Right forelimb (tissue), 1 donor: ENCODE data around the gene NUMA1.

ENCODE experiments used
- DNase-seq: peaks from one replicate; pipeline ENCODE4 v3.0.0-alpha.2; 2018

The NUMA1 gene, protein sequence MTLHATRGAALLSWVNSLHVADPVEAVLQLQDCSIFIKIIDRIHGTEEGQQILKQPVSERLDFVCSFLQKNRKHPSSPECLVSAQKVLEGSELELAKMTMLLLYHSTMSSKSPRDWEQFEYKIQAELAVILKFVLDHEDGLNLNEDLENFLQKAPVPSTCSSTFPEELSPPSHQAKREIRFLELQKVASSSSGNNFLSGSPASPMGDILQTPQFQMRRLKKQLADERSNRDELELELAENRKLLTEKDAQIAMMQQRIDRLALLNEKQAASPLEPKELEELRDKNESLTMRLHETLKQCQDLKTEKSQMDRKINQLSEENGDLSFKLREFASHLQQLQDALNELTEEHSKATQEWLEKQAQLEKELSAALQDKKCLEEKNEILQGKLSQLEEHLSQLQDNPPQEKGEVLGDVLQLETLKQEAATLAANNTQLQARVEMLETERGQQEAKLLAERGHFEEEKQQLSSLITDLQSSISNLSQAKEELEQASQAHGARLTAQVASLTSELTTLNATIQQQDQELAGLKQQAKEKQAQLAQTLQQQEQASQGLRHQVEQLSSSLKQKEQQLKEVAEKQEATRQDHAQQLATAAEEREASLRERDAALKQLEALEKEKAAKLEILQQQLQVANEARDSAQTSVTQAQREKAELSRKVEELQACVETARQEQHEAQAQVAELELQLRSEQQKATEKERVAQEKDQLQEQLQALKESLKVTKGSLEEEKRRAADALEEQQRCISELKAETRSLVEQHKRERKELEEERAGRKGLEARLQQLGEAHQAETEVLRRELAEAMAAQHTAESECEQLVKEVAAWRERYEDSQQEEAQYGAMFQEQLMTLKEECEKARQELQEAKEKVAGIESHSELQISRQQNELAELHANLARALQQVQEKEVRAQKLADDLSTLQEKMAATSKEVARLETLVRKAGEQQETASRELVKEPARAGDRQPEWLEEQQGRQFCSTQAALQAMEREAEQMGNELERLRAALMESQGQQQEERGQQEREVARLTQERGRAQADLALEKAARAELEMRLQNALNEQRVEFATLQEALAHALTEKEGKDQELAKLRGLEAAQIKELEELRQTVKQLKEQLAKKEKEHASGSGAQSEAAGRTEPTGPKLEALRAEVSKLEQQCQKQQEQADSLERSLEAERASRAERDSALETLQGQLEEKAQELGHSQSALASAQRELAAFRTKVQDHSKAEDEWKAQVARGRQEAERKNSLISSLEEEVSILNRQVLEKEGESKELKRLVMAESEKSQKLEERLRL (N-terminal part only)

GRCh38 chr11:72080326-72081183 is at the start of gene NUMA1, which contains the start of gene LRRC51:
Gene NUMA1, minus strand, starts transcription at chr11:72080542. Its CDS starts 44,599 bp downstream, at chr11:72035943.
Gene LRRC51, plus strand, starts transcription at chr11:72080850. Its CDS starts 8,234 bp downstream, at chr11:72089084.
- peak; percentile 99 for DNase-seq

GRCh38 chr11:72129381-72129780 is 49.0 kb upstream of the NUMA1 start:
- no peak for DNase-seq

DNA sequence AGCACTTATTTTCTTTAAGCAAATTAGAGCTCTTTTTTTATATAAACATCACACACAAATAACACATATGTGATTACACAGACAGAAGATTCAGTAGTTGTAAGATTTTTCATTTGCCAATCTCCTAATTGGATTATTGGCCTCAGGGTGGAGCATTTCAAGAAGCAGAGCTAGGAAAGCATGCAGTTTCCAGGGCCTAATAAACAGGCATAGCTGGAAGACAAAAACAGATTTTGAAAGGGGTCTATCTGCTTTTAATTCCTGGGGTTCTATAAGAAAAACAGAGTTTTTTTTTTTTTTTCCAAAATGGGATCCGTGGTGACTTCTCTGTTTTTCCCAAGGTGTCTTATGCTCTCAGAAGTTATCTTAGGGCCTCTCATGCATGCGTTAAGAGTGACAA is 47.6 kb upstream of the NUMA1 start:
- DNase-seq = no peak

DNA sequence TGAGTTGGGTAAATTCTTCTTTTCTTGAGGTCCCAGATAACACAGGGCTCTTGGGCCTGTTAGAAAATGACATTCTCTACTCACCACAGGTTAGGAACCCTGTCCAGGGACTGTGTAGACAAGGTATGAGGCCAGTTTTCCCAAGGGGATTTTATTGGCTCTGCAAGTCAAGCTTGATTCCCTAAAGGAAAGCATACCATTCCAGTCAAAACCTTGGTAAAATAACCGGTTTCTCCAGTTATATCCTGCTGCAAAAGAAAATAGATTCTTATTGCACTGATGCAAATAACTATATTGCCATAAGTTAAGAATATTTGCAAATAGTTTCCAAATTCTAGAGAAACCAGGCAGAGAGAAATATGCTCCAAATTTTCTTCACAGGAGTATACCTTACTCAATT is 45.6 kb upstream of the NUMA1 start:
- no peak for DNase-seq

DNA sequence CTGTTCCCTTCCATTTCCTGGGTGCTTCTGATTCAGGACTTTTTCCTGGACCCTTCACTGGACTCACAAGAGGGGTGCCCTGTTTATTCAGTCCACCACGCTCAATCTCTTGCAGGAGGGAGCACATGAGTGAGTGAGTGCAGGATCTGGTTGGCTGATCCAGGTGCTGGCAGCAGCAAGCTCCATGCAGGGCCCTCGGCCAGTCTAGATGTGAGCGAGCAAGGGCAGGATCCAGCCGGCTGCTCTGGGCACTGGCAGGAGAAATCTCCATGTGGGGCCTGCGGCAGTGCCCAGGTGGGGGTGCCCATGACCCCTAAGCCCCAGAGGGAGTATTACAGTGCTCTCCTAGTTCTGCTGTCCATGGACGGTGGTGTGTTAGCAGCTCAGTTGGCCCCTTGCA is 43.7 kb upstream of the NUMA1 start:
- DNase-seq = no peak

GRCh38 chr11:72123117-72123653 is 42.8 kb upstream of the NUMA1 start:
- no peak for DNase-seq

- DNase-seq = no peak
Observed at GRCh38 chr11:72122607-72123006, 42.3 kb upstream of the NUMA1 start.

- no peak for DNase-seq
Observed at GRCh38 chr11:72120930-72121329, 40.6 kb upstream of the NUMA1 start.

GRCh38 chr11:72119198-72119597 is 38.9 kb upstream of the NUMA1 start:
- DNase-seq = no peak

DNA sequence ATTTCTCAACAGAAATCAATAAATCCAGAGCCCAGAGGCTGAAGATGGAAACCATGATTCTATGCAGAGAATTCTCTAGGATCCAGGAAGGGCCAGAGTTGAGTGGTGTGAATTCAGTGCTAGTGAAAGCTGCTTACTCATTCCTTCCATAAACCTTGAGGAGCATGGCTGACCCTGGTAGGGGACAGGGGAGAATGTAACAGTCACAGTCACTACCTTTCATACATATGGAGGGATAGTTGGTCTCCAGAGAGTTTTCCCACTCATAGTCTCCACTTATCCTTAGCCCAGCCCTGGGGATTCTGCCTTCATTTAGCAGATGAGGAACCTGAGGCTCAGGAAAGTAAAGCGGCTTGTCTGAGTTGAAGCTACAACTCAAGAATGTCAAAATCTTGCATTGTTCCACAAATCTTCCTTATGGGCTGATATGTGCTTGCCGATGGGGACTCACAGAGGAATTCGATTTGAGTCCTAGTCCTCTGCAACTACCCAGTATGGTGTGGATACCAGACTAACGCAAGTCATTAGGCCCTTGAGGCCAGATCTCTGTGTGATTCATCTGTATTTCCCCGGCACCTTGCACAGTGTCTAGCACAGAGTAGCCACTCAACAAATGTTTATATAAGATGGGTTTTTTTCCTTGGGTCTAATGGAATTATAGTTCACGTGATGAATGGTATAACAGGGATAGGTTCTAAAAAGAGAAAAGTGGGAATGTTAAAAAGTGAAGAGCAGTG is 35.8 kb upstream of the NUMA1 start:
- DNase-seq = no peak

GRCh38 chr11:72114570-72114969 is 34.2 kb upstream of the NUMA1 start:
- no peak for DNase-seq

DNA sequence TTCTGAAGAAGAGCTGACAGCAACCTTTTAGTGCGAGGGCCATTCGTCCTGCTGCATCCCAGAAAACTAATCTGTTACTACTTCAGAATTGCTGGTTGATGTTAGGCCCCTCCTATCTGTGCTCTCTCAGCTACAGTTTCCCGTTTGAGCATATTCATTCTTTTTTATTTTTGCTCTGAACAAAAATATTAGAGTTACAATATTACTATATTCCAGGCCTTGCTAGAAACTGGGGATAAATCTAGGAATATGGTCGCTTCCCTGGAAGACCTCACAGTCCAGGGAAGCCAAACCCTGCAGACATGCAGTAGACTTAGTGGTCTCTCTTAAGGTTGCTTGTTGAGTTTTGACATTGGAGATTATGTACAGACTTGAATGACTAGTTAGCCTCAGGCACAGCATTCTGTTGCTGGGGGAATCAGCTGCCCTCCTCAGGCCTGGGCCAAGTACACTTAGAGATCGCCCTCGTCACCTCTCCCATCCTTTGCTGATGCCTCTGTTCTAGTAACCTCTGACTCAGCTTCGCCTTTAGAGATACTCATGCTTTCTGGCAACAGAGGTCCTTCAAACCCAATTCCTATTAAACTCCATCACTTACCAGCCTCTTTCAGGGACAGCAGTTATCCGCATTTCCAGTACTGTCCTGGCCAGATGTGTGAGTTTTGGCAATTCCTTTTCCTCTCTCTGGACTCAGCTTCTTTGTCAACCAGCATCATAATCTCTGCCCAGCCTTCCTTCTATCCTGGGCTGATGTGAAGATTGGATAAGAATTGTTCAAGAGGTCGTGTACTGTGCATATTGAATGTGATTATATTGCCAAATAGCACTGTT is 32.9 kb upstream of the NUMA1 start:
- DNase-seq = no peak

DNA sequence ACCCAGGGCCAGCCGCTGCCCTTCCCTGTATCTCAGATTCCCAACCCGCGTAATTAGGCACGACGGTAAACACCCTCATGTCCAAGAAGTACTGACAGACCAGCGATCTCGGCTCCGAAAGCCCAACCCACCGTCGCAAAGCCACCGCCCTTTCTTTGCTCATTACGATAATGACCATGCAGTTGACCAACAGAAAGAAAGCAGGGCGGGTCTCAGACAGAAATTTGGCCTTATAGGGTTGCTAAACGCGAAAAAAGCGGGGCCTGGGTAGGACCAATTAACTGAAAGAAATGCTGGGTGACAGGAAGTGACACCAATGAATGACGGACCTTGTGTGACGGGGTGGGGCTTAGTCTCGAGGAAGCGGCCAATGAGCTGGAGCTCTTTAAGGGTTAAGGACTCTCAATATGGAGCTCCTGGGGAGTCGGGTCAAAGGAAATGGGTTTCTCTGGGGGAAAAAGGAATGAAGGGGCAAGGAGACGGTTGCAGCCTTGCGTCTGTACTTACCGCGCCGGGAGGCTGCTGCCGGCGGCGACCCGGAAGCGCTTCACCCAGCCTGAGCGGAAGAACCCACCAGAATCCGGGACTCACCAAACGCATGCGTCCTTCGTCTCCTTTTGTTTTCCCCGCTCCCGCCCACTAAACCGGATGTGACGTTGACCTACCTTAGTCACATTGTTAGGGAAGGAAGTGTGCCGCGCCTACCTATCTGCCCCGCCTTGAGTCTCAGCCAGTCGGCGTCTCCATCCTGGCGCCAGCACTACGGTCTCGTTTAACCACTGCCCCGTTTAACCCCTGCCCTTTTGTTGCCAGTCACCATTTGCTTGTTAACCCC is 32.0 kb upstream of the NUMA1 start, which contains the start of gene ANAPC15:
Gene ANAPC15, minus strand, starts transcription at position 553 of the 835 bp plus-strand sequence. CDS start 1,419 bp downstream, outside the sequence.
- DNase-seq = peak; percentile 98

DNA sequence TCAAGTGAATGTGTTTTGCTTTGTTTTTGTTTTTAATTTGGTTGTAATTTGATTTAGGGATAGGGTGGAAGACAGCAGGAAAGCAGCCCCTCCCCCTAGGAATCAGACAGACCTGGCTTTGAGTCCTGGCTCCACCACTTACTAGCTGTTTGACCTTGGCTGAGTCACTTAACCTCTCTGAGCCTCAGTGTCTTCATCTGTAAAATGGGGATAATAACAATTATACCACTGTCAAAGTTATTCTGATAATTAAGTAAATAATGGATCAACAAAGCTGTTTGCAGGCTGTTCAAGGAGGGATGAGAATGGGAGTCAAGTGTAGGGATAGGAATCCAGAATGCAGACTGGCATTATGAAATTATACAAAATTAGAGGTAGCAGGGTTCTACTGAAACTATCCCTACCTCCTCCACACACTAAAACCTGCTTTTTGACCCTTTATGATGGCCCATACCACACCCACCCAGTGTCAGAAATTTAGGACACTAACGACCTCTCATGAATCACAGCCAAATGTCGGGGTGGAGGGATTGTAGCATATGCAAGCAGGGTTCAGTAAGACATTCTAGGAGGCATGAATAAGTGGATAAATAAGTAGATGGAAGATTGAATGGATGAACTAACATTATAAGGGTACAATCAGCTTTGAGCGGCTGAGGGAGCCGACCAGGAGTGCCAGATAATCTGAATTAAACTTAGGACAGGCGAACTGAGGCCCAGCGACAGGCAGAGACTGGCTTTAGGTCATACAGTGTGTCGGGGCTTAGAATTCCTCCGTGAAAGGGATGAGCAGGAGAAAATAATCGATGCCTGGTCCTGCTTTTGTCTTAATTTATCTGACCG is 31.2 kb upstream of the NUMA1 start:
- no peak for DNase-seq

- DNase-seq = no peak
Observed at GRCh38 chr11:72105888-72106287, 25.5 kb upstream of the NUMA1 start, which contains the start of gene TOMT. Gene TOMT, plus strand, starts transcription at chr11:72105924. Its CDS starts 28 bp downstream, at chr11:72105952.

- DNase-seq = no peak
Observed at GRCh38 chr11:72103754-72104167, 23.4 kb upstream of the NUMA1 start.

- peak; percentile 99 for DNase-seq
Observed at GRCh38 chr11:72102946-72103753, 22.8 kb upstream of the NUMA1 start, which contains the start of gene LAMTOR1. Gene LAMTOR1, minus strand, starts transcription at chr11:72103297. Its CDS starts 73 bp downstream, at chr11:72103224.
